Activated CD8-positive, alpha-beta memory T cell treated with anti-CD3 and anti-CD28 coated beads for 48 hours (primary cell): ENCODE data around the gene CCDC89.

Source experiments
- DNase-seq, 3 experiments: peaks; one replicate each; pipeline ENCODE4 v3.0.0-alpha.2; 2020; ENCODE audit warnings: low read depth in 2 of 3, low spot score in 2 of 3

CCDC89 gene

DNA sequence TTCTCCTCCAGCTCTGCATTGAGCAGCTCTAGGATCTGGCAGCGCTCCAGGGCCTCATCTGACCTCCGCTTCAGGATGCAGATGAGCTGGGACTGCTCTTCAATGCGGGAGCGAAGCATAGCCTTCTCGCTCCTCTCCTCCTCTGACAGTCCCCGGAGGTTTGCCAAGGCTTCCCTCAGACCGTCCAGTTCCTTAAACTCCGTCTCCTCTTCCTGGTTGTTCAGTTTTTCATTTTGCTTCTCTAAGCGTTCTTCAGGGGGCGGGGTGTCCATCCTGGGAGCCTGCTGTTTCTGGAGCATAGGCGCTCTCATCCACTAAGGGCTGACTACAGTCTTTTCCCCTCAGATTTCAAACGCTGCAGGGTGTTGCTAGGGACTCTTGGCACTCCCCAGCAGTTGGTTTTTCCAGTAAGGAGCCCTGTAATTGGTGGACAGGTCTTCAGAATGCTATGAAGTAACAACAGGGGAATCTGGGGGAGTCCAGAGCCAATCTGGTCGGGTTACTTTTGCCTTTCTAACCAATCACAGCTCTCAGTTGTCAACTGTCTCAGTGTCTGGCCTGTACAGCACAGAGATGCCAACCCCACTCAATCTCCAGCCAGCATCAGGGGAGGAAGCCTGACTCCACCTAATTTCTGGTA lies at the start of gene CCDC89:
Gene CCDC89, minus strand, starts transcription at position 376 of the 640 bp plus-strand sequence. Its CDS starts 65 bp downstream, at position 311.
- no peak for DNase-seq

DNA sequence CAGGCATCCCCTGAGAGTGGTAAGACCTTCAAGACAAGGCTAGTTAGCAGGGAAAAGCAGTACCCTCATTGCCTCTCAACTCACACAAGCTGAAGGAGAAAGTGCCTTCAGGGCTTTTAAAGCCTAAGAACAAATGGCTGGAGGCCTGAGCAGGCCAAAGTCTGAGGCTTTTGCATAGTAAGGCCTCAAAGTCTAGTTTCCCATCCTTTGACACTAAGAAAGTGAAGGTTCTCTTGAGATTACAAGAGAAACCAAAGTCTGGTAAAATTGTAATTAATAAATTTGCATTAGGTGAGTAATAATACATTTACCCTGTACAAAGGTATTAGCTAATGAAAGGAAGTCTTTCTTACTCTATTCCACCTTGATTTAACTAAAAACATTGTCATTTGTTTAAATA lies 47.0 kb upstream of the CCDC89 start:
- DNase-seq, result no peak

- DNase-seq, result no peak
These were observed 40.4 kb upstream of the CCDC89 start for GRCh38 chr11:85726381-85726780.

DNA sequence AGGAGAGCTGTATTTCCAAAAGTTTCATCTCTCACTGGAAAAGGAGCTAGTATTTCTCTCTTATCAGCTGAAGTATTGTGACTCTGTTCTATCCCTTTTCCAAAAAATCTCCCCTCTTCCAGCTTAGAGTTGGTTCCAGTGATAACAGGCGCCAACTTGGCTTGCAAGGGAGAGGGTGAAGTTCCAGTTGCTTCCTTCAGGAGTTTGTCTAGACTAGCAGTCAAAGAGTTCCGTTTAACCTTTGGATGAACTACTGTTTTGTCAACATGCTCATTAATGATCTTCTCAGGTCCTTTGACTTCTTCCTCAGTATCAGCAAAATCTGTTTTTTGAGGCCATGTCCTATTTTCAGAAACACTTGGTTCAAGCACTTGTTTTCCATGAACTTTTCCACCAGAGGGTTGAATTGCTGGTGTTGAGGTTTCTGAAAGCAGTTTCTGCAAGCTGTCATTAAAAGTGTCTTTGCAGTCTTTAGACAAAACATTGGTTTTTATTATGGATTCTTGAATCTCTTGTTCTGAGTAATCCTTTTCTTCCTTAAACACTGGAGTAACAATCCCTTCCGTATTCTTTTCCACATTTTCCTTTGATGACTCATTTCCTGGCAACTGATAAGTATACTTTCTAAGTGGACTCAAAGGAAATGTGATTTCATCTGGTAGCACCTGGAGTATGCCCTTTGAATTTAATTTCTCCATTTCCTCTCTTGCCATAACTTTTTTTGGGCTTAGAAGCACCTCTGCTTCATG lies 39.7 kb upstream of the CCDC89 start:
- no peak for DNase-seq

DNA sequence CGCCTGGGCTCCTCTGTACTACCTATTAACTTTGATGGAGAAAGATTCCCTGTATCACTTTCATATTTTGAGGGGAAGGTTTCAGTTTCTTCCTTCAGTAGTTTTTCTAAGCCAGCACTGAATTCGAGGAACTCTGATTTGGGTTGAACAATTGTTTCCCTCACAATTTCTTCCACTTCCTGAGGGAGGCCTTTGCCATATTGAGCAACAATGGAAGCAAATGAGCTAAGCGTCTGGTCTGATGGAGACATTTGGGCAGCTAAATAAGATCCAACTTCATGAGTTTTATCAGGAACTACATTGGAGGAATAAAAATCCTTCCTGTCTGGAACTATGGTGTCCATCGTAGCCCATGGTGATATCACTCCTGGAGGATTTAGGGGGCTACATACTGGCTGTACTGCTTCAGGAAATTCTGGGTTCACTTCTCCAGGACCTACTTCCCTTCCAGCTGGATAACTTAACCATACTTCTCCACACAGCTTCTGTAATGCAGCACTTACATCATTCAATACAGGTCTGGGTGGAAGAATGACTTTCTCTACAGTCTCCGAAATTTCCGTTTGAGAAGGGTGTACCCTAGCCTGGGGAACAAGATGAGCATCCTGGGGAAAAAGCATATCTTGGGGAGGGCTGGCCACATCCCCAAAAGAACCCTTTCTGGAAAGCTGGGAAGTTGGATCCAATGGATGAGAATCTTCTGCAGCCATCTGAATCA lies 38.9 kb upstream of the CCDC89 start:
- DNase-seq, result no peak

GRCh38 chr11:85723088-85723487 lies 37.1 kb upstream of the CCDC89 start:
- DNase-seq, result no peak

DNA sequence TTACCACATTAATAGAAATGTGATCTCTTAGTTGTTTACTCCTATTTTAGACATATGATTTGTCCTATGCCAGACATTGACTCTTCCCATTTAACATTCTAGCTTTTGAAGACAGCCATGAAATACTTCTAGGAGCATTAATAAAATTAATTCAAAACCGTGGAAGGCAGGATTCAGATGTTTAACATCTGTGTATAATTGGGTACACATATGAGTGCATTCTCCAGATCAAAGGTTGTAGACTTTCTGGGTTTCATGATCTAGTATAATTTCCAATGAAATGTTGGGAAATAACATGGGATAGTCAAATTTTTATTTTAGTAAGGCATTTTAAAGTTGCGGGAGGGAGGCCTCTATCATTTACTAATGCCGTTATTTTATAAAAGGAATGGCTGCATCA lies 35.2 kb upstream of the CCDC89 start:
- DNase-seq, result no peak

DNA sequence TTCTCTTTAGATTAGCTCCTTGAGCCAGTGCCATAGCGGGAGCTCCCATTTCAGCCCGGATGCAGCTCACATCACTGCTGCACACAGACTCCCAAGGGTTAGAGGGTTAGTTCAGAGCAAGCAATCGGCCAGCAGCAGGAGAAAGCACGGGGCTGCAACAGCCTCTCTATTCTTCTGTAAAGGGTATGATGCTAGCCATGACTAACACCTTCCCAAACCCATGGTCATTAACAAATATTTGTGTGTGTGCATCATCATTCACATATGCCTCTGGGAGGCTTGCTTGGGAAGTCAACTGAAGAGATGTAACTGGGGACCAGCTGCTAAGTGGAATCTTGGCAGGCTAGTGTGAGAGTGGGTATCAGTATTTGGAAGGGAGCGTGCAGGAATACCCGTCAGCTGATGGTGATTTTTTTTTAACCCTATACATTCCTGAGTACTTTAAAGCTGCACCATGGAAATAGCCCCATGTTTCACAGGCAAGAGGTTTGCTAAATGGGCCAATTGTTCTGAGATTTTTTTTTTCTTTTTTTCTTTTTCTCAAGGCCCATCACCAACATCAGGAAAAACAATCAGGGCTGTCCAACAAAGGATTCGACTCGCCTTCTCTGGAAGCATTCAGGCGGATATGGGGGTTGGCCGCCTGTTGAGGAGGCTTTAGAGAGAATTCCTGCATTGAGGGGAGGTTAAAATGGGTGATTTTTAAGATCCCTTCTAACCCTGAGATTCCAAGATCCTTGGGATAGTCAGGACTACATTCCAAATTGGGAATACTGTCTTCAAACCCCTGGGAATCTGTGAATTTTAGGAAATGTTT lies 33.2 kb upstream of the CCDC89 start:
- no peak for DNase-seq

- no peak for DNase-seq
These were observed 32.3 kb upstream of the CCDC89 start for GRCh38 chr11:85718126-85718943.

- DNase-seq, result no peak
These were observed 31.4 kb upstream of the CCDC89 start for GRCh38 chr11:85717429-85717828.

- DNase-seq, result no peak
These were observed 27.0 kb upstream of the CCDC89 start for GRCh38 chr11:85712953-85713352.

GRCh38 chr11:85710917-85711316 lies 24.9 kb upstream of the CCDC89 start:
- no peak for DNase-seq

DNA sequence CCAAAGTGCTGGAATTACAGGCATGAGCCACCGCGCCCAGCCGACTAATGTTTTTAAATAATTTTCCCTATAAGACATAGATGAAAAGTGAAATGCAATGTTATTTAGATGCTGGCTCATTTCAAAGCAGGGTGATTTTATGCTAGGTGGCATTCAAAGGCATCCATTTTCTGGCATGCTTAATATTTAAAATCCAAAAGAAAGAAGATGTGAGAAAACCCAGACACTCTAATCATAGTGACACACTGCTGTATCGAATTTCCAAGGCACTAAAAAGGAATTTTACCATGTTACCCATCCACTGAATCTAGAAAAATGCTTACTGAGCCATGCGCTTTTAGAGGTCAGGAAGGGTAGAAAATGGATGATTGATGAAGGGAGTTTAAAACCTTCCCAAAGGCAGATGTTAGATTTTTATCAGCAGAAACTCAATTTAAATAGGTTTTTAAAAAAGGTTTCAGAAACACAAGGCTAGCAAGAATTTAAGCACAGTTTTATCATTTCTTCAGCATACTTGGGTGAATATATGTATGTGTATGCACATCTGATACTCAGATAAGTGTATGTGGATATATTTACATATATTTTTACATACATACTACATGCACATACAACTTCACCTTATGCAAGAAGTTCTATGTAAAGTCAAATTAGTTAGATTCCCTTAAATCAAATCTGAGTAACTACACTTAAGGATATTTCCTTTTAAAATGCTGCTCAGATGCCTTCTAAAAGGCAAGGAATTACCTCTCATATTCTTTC lies 24.1 kb upstream of the CCDC89 start:
- DNase-seq, result no peak

GRCh38 chr11:85705800-85706199 lies 19.8 kb upstream of the CCDC89 start:
- no peak for DNase-seq

GRCh38 chr11:85704967-85705366 lies 19.0 kb upstream of the CCDC89 start:
- DNase-seq, result no peak

- no peak for DNase-seq
These were observed 14.2 kb upstream of the CCDC89 start for GRCh38 chr11:85699957-85700741.

DNA sequence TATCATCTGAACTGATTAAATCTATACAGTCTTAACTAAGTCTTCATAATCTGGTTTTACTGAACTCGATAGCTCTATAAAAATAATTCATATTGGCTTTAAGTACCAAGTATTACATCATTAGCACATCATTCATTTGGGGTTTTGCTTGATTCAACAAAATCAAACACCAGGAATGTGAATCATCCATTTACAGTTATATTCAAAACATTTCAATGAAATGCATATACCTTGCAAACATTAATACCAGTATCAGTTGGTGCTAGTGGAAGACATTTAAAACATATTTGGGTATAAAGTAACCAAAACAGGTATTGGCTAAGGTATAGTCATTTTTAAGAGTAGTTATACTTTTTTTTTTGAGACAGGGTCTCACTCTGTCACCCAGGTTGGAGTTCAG lies 12.2 kb upstream of the CCDC89 start:
- DNase-seq, result no peak

GRCh38 chr11:85697747-85698146 lies 11.8 kb upstream of the CCDC89 start:
- DNase-seq, result no peak

GRCh38 chr11:85695546-85695945 lies 9.6 kb upstream of the CCDC89 start:
- no peak for DNase-seq
